Mesenchymal stem cell (in vitro differentiated cells and primary cell): Measurements from ENCODE around the gene NECAB2.

ENCODE experiments used
- DNase-seq: peaks from one replicate; pipeline ENCODE4 v3.0.0-alpha.2; 2013
- H2AFZ ChIP-seq: one replicate; pipeline ENCODE4 v1.6.1; 2013; ENCODE audit warnings: low read depth, mild to moderate bottlenecking, control low read depth, inconsistent platforms, low read length, moderate library complexity
- H2AK5ac ChIP-seq: 2 replicates; pipeline ENCODE4 v1.6.1; 2013; ENCODE audit warnings: low read length, moderate library complexity, mild to moderate bottlenecking, inconsistent platforms; ENCODE audit not compliant: severe bottlenecking
- H2BK120ac ChIP-seq: one replicate; pipeline ENCODE4 v1.6.1; 2013; ENCODE audit warnings: low read depth, mild to moderate bottlenecking, inconsistent platforms, low read length, moderate library complexity
- H2BK12ac ChIP-seq, 2 experiments: one replicate each; pipeline ENCODE4 v1.6.1; 2013; ENCODE audit warnings: inconsistent platforms in 2 of 2, low read length in 2 of 2, mild to moderate bottlenecking in 2 of 2, moderate library complexity in 2 of 2, control low read depth in 1 of 2
- H2BK15ac ChIP-seq: one replicate; pipeline ENCODE4 v1.6.1; 2013; ENCODE audit warnings: mild to moderate bottlenecking, low read depth, inconsistent platforms; ENCODE audit not compliant: poor library complexity, severe bottlenecking
- H2BK5ac ChIP-seq: 2 replicates; pipeline ENCODE4 v1.6.1; 2013; ENCODE audit warnings: low read depth, mild to moderate bottlenecking, low read length, control low read depth, inconsistent platforms; ENCODE audit not compliant: poor library complexity, severe bottlenecking
- H3K14ac ChIP-seq, 2 experiments: one replicate each; pipeline ENCODE4 v1.6.1; 2013; ENCODE audit warnings: inconsistent platforms in 2 of 2, low read length in 2 of 2, control low read depth in 1 of 2, mild to moderate bottlenecking in 1 of 2, moderate library complexity in 1 of 2
- H3K18ac ChIP-seq, 2 experiments: one replicate each; pipeline ENCODE4 v1.6.1; 2013; ENCODE audit warnings: inconsistent platforms in 2 of 2, low read length in 2 of 2, control low read depth in 1 of 2, low read depth in 1 of 2, mild to moderate bottlenecking in 1 of 2
- H3K23ac ChIP-seq, 2 experiments: one replicate each; pipeline ENCODE4 v1.6.1; 2013; ENCODE audit warnings: inconsistent platforms in 2 of 2, low read length in 2 of 2, mild to moderate bottlenecking in 2 of 2, moderate library complexity in 2 of 2, control low read depth in 1 of 2
- H3K27ac ChIP-seq: 2 replicates; pipeline ENCODE4 v1.5.1; 2013; ENCODE audit warnings: mild to moderate bottlenecking, moderate library complexity, low read length, control low read depth, inconsistent platforms; ENCODE audit not compliant: poor library complexity, severe bottlenecking
- H3K27me3 ChIP-seq, 2 experiments: 2 replicates each; pipeline versions ENCODE4 v1.6.1 to v1.7.0; 2013; ENCODE audit warnings: low read length in 2 of 2, mild to moderate bottlenecking in 2 of 2, moderate library complexity in 2 of 2, control low read depth in 1 of 2, inconsistent platforms in 1 of 2; ENCODE audit not compliant: control insufficient read depth in 1 of 2, insufficient read depth in 1 of 2
- H3K36me3 ChIP-seq, 2 experiments: 2 replicates each; pipeline versions ENCODE4 v1.6.1 to v1.7.0; 2013; ENCODE audit warnings: low read length in 2 of 2, control low read depth in 1 of 2, inconsistent platforms in 1 of 2, low read depth in 1 of 2, mild to moderate bottlenecking in 1 of 2; ENCODE audit not compliant: insufficient read depth in 2 of 2, control insufficient read depth in 1 of 2
- H3K4ac ChIP-seq, 2 experiments: one replicate each; pipeline ENCODE4 v1.6.1; 2013; ENCODE audit warnings: inconsistent platforms in 2 of 2, low read length in 2 of 2, mild to moderate bottlenecking in 2 of 2, moderate library complexity in 2 of 2, control low read depth in 1 of 2, low read depth in 1 of 2
- H3K4me1 ChIP-seq: 2 replicates; pipeline ENCODE4 v1.6.1; 2013; ENCODE audit warnings: low read depth, low read length, control low read depth; ENCODE audit not compliant: control insufficient read depth, insufficient read depth
- H3K4me2 ChIP-seq: 2 replicates; pipeline ENCODE4 v1.6.1; 2013; ENCODE audit warnings: low read length, mild to moderate bottlenecking, inconsistent platforms; ENCODE audit not compliant: poor library complexity, severe bottlenecking
- H3K4me3 ChIP-seq, 2 experiments: 2 replicates each; pipeline versions ENCODE4 v1.5.1 to v1.7.0; 2013; ENCODE audit warnings: low read length in 2 of 2, mild to moderate bottlenecking in 2 of 2, control low read depth in 1 of 2, low read depth in 1 of 2; ENCODE audit not compliant: insufficient read depth in 1 of 2
- H3K79me1 ChIP-seq: replicated peaks from 2 replicates; pipeline ENCODE4 v1.6.1; 2013; ENCODE audit warnings: mild to moderate bottlenecking, control low read depth, low read length, inconsistent platforms; ENCODE audit not compliant: poor library complexity, severe bottlenecking
- H3K9ac ChIP-seq: 2 replicates; pipeline ENCODE4 v1.7.0; 2013; ENCODE audit warnings: mild to moderate bottlenecking, low read length, moderate library complexity
- H3K9me3 ChIP-seq: 2 replicates; pipeline ENCODE4 v1.7.0; 2013; ENCODE audit warnings: mild to moderate bottlenecking, low read length; ENCODE audit not compliant: control insufficient read depth
- H4K8ac ChIP-seq: one replicate; pipeline ENCODE4 v1.6.1; 2013; ENCODE audit warnings: inconsistent platforms, mild to moderate bottlenecking, low read length, moderate library complexity
- H4K91ac ChIP-seq: one replicate; pipeline ENCODE4 v1.6.1; 2013; ENCODE audit warnings: mild to moderate bottlenecking, low read length, inconsistent platforms
- WGBS: methylation state at CpG from one replicate; pipeline ENCODE4 v1.1.7; 2013; ENCODE audit warnings: mixed read lengths; 5-methylcytosine and 5-hydroxymethylcytosine counted together

NECAB2 gene

GRCh38 chr16:83965444-83966152, 2.4 kb upstream of the NECAB2 start:
- Histone ChIP-seq H2AK5ac (no peak overlapping the region), H3K4ac (no peak overlapping the region), H3K4me1 (peaks cover 7% of the 10 kb centered on the region), H3K18ac (no peak overlapping the region), H3K9ac (no peak overlapping the region), H3K9me3 (no peaks in the 10 kb centered on the region), H3K4me3 (no peak overlapping the region), H3K14ac (no peak overlapping the region), H4K8ac (no peak overlapping the region), H2BK15ac (no peak overlapping the region), H3K23ac (no peak overlapping the region), H2AFZ (no peak overlapping the region), H4K91ac (no peak overlapping the region), H3K36me3 (peaks cover 30 to 38% of the 10 kb centered on the region in 2 experiments), H3K27me3 (peaks cover 6 to 21% of the 10 kb centered on the region in 2 experiments), H2BK120ac (no peak overlapping the region), H2BK5ac (no peak overlapping the region), H3K27ac (no peak overlapping the region), H2BK12ac (no peak overlapping the region), H3K4me2 (no peak overlapping the region), H3K79me1 (no peaks in the 10 kb centered on the region)
- DNase-seq = no peak
- 95% methylated on average over 36 of the region's 36 CpGs for WGBS

- Histone ChIP-seq H2AFZ (no peak overlapping the region), H3K27ac (no peak overlapping the region), H3K9ac (no peak overlapping the region), H3K9me3 (no peaks in the 10 kb centered on the region), H3K36me3 (peaks cover 27 to 32% of the 10 kb centered on the region in 2 experiments), H3K4me2 (no peak overlapping the region), H3K14ac (no peak overlapping the region), H2BK120ac (no peak overlapping the region), H2BK15ac (no peak overlapping the region), H2AK5ac (no peak overlapping the region), H3K27me3 (peaks cover 6 to 21% of the 10 kb centered on the region in 2 experiments), H3K18ac (no peak overlapping the region), H3K4ac (no peak overlapping the region), H4K8ac (no peak overlapping the region), H2BK12ac (no peak overlapping the region), H3K23ac (no peak overlapping the region), H3K4me1 (peaks cover 7% of the 10 kb centered on the region), H3K4me3 (no peak overlapping the region), H4K91ac (no peak overlapping the region), H2BK5ac (no peak overlapping the region), H3K79me1 (no peaks in the 10 kb centered on the region)
- DNase-seq = no peak
- 93% methylated on average over 13 of the region's 13 CpGs for WGBS
These were observed 1.8 kb upstream of the NECAB2 start for GRCh38 chr16:83966153-83966696.

GRCh38 chr16:83967091-83967490, 953 bp upstream of the NECAB2 start:
- no peak overlapping the region for H3K27ac ChIP-seq
- H2BK5ac ChIP-seq = no peak overlapping the region
- peaks cover 22 to 24% of the 10 kb centered on the region in 2 experiments for H3K36me3 ChIP-seq
- H3K9me3 ChIP-seq = no peaks in the 10 kb centered on the region
- no peak overlapping the region for H2BK15ac ChIP-seq
- no peak overlapping the region for H4K8ac ChIP-seq
- peaks cover 7% of the 10 kb centered on the region for H3K4me1 ChIP-seq
- H3K4ac ChIP-seq = no peak overlapping the region
- H3K79me1 ChIP-seq = no peaks in the 10 kb centered on the region
- H3K4me3 ChIP-seq = no peak overlapping the region
- H3K27me3 ChIP-seq = peaks cover 6 to 23% of the 10 kb centered on the region in 2 experiments
- H3K23ac ChIP-seq = no peak overlapping the region
- no peak overlapping the region for H2AK5ac ChIP-seq
- no peak overlapping the region for H4K91ac ChIP-seq
- H3K9ac ChIP-seq = no peak overlapping the region
- no peak overlapping the region for H3K18ac ChIP-seq
- H2AFZ ChIP-seq = no peak overlapping the region
- no peak overlapping the region for H2BK12ac ChIP-seq
- WGBS = 97% methylated on average over 2 of the region's 2 CpGs
- H2BK120ac ChIP-seq = no peak overlapping the region
- H3K14ac ChIP-seq = no peak overlapping the region
- no peak for DNase-seq
- H3K4me2 ChIP-seq = no peak overlapping the region

GRCh38 chr16:83968306-83968851, 335 bp downstream of the NECAB2 start:
- WGBS = 0% methylated on average over 21 of the region's 87 CpGs
- Histone ChIP-seq H3K9ac (no peak overlapping the region), H3K14ac (no peak overlapping the region), H3K27me3 (peaks cover 9 to 32% of the 10 kb centered on the region in 2 experiments), H2BK120ac (no peak overlapping the region), H3K4ac (no peak overlapping the region), H3K4me3 (peak overlapping the region in 1 of 2 experiments; percentile 37), H3K18ac (no peak overlapping the region), H2AK5ac (no peak overlapping the region), H3K4me1 (peaks cover 7% of the 10 kb centered on the region), H3K23ac (no peak overlapping the region), H2BK15ac (no peak overlapping the region), H4K91ac (no peak overlapping the region), H4K8ac (no peak overlapping the region), H2BK12ac (no peak overlapping the region), H3K79me1 (no peaks in the 10 kb centered on the region), H3K27ac (no peak overlapping the region), H2AFZ (no peak overlapping the region), H3K4me2 (peak overlapping the region; percentile 52), H2BK5ac (no peak overlapping the region), H3K36me3 (peaks cover 13 to 16% of the 10 kb centered on the region in 2 experiments), H3K9me3 (no peaks in the 10 kb centered on the region)
- DNase-seq = no peak
